GM19351 (cell line): ENCODE measurements around the gene MAD1L1.

Experiments used
- ATAC-seq: cut with Tn5 transposase; IDR thresholded peaks from one replicate; pipeline ENCODE4 v1.9.1; 2021; ENCODE audit warnings: mild to moderate bottlenecking, moderate library complexity; ENCODE audit not compliant: unreplicated experiment

The MAD1L1 gene

DNA sequence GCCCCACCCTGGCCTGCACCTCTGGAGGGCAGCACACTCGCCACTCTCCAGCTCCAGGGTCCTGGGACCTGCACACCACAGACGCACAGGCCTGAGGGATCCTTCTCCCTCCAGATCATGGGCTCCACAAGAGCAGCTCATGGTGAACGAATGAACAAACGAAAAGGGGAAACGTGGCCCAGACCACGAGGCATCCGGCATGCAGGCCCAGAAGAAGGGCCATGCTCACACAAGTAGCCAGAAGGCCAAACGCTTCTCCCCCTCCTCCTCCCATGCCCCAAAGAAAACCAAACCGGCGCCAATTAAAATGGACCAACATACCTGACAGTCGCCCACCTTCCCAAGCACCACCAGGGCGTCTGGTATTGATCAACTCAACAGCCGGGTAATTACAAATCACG lies 30.4 kb downstream of the MAD1L1 start:
- no peak for ATAC-seq

DNA sequence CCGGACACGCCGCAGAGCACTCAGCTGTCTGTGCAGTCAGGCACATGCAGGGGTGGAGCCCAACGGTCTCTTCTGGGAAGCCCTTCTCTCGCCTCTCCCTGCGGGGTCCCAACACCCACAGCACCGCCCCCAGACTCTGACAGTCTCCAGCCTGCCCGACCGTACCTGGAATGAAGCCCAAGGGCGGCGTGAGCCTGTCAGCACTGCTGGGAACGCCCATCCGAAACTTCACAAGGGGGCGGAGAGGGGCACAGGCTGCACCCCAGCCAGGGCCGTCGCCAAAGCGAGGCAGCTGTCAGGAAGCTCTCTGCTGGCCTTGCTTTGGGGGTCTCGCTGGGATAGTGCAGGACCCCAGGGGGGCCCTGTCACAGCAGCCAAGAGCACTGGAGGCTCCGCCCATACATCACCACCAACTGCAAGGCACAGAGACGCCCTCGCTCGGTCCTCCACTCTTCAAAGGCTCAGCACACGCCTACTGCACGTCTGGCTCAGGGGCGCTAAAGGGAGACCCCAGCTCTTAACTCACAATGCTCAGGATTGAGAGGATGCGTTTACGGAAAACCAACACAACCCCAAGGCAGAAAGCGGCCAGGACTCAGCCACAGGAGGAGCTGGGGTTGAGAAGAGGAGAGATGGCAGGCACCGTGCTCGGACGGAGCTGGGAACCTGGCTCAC lies 30.9 kb downstream of the MAD1L1 start:
- no peak for ATAC-seq

DNA sequence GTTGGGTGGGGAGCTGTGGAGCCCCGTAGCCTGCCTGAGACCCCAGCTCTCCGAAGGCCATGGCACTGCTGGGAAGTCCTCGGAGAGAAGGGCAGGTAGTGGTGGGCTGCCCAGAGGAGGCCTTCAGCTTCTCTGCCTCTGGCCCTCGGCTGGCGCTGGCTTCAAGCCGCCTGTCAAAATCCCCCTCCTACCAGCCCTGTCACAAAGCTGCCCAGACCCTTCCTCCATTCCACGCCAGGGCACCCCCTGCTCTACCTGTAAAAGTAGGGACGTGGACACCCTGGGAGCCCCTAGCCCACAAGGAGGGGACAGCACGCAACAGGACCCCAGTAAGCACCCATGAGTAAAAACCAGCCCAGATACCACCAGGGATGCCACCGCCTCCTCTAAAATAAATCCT lies 31.6 kb downstream of the MAD1L1 start:
- no peak for ATAC-seq

DNA sequence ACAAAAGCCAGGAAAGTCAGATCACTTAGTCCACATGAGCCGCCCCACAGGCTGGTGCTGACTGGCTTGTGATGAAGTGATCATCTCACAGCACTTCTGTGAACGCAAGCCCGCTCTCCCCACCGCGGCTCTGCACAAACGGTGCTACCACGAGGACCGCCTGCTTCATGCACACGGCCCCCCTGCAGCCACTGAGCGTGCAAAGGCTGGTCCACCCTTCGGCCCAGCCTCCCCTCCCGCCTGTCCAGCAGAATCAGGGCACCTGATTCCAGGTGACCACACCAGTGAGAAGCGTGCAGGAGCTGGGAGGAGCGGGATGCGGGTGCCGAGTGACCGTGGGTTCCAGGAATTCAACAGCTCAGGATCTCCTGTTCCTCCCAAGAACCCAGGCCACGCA lies 32.2 kb downstream of the MAD1L1 start:
- ATAC-seq, result no peak

DNA sequence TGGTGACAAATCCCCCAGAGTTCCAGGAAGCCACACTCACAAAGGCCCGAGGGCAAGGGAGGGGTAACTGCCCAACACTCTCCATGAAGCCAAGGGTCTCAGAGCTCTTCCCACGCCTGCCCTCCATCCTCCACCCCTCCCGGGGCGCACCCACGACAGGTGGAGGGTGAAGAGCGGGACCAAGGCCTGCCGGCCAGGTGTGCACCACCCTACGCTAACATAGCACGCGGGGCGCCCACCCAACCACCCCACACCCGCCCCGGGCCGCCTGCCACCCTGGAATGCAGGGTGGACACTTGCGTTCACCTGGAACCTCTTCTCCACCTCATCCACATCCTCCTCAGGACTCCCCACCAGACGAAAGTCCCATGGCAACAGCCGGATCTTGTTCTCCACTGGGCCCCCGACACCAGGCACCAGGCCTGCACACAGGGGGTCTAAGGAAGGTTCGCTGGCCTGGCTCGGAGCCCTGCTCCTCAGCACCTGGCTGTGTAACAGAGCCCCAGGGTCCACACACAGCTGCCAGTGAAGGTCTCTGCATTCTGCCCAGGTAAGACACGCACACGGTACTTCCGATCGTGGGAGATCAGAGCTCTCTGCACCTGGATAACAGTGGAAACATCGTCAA lies 32.7 kb downstream of the MAD1L1 start:
- no peak for ATAC-seq

GRCh38 chr7:2199528-2199927 lies 33.2 kb downstream of the MAD1L1 start:
- no peak for ATAC-seq

DNA sequence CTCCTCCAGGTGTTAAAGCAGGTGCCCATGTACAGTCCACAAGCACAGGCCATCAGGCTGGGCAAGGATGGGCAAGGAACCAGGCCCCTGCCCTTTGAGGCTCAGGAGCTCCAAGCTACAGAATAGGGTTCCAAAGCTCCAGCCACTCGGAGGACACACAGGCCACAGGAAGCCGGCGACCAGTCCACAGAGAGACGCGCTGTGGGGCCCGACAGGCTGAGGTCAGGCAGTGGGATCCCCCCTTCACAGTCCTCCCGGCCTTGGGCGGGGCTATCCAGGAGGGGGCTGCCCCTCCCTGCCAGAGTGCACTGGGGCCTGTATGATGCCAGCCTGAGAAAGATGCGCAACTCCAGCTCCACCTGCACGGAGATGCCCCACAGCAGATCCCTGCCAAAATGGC lies 34.0 kb downstream of the MAD1L1 start:
- ATAC-seq, result no peak

- no peak for ATAC-seq
Observed at GRCh38 chr7:2198206-2198605, 34.5 kb downstream of the MAD1L1 start.

DNA sequence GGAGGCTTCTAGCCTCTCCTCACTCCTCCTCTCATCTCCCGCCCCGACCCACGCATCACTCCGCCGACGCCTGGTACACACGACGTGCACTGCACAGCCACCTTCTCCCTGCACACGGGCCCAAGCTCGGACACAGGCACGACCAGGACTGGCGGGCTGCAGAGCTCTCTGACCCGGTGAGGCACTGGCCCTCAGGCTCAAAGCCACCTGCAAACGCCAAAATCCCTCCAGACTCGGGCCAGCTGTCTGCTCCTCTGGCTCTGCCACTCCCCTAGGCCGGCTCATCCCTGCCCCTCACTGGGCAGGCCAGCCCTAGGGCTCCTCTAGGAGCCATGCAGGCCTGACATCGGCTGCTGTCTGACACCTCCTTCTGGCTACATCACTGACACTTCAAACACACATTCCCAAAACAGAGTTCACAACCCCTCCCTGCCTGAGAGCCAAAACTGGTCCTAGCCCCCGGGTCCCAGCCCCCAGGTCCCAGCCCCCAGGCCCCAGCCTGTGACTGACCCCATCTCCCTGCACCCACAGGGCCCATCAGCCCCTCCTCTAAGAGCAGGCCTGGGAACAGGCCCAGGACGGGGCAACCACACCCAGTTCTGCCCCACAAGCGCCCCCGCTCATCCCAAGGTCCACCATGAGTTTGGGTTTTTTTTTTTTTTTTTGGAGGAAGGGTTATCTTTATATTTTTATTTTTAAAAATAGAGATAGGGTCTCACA lies 35.1 kb downstream of the MAD1L1 start:
- ATAC-seq, result no peak

- ATAC-seq, result no peak
Observed at GRCh38 chr7:2196381-2197378, 36.1 kb downstream of the MAD1L1 start.

DNA sequence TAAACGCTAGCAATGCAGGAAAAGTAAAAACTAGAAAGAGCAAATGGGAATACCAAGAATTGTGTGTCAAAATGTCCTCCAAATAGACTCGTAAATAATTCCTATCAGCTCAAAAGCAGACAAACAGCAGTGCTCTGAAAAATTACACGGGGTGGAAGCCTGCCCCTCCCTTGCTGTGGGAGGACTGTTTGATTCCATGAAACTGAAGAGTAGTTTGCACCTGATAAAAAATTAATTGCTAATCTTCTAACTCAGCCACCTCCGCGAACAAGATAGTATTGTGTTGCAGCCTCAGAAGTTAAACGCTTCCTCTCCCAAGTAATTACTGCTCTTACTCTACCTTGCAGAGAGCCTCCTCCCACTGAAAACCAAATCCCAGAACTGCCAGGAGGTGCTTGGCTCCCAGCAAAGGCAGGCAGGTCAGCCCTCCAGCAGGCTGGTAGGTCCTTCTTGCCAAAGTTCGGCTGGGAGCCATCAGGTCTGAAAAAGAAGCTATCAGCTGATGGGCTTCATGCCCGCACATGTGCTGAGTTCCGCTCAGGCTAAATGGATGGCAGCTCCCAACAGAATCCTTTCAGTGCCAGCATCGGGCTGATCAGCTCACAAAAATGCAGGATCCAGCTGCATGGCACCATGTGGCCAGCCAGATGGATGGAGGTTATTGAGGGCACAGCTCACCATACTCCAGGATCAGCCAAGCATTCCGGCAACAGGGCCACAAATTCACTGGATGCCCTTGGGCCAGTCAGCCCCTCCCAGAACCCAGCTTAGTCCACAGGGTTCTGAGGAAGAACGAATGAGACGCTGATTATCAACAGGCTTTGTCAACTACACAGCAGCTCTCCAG lies 37.1 kb downstream of the MAD1L1 start:
- ATAC-seq, result no peak

GRCh38 chr7:2193575-2194305 lies 39.0 kb downstream of the MAD1L1 start:
- no peak for ATAC-seq

DNA sequence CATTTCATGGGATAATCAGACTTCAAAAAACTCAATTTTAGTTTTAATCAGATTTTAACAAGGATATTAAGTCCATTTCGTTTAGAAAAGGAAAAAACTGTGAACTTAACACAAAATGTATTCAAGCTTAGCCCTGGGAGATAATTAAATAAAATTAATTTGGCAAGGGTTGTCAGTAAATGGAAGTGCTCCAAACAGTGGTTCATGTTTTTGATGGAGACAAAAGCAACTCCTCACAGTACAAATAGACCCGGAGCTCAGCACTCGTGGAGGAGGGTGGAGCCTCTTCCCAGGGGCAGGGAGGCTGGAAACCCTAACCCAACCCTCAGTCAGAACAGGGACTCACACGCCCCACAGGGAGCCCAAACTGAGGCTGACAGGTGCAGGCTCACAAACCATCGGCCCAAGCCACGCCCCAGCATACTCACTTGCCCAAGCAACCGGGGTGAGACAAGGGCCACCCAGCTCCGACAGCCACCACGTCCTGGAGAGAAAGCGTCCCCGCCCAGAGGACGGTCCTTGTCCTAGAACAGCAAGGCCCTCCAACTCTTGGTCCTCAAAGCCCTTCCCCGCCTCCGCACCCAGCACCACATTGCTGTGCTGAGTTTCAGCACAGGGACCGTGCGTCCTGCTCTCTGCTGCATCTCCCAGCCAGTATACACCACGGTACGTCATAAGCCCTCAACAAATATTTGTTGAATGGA lies 39.8 kb downstream of the MAD1L1 start:
- no peak for ATAC-seq

DNA sequence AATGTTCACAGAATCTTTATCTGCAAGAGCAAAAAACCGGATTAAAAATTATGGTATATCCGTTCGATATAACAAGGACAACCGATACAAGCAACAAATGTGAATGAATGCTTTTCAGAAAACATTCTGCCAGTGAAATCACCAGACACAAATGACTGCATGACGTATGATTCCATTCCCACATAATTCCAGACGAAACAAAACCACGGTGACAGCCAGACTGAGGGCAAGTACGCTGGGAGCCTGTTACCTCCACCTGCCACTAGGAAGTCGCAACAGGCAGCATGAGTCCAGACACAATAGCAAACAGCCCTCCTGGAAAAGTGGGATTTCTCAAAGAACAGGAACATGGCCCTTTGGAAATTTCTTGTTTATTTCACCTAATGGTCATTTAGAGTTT lies 41.7 kb downstream of the MAD1L1 start:
- no peak for ATAC-seq

- no peak for ATAC-seq
Observed at GRCh38 chr7:2190531-2190930, 42.2 kb downstream of the MAD1L1 start.

DNA sequence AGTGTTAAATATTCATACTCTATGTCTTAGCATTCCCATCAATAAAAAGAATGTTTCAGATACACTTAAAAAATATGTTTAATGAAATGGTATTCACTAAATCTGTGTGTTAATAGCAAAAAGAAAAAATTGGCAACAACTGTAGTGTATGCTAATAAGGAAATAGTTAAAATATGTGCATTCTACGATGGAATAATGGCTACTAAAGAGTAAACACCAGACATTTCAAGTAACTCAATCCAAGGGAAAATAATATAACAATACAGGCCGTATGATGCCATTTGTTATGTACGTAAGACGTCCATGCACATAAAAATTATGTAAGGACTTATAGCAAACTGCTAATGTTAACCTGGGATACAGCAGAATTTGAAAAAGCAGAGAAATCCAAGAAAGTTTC lies 46.6 kb downstream of the MAD1L1 start:
- no peak for ATAC-seq

- ATAC-seq, result no peak
Observed at GRCh38 chr7:2185715-2186114, 47.0 kb downstream of the MAD1L1 start.

DNA sequence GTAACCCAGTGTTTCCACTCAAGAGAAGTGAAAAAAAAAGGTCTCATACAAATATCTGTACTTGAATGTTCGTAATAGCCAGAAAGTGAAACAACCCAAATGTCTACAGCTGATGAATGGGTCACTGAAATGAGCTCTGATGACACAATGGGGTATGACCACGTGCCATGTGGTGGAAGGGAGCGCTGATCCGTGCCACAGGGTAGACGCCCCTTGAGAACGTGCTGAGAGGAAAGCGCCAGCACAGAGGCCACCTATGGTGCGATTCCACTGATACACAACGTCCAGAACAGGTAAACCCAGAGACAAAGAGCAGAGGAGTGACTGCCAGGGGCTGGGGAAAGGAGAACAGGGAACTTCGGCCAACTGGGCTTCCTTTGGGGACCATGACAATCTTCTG lies 50.3 kb downstream of the MAD1L1 start:
- ATAC-seq, result peak; percentile 93
